HG02571 (cell line): ENCODE results near the gene SH3PXD2A.
"Not testable (repeated sequence)": the region's sequence is repeated elsewhere in the genome, so short reads cannot be mapped to it uniquely, and the experiment has no call there.

Source experiments
- ATAC-seq: cut with Tn5 transposase; IDR thresholded peaks from one replicate; pipeline ENCODE4 v1.9.1; 2021; ENCODE audit warnings: mild to moderate bottlenecking, moderate library complexity; ENCODE audit not compliant: unreplicated experiment

The SH3PXD2A gene

GRCh38 chr10:103633846-103634245 is 221.5 kb downstream of the SH3PXD2A start:
- ATAC-seq, result no peak

GRCh38 chr10:103632871-103633270 is 222.5 kb downstream of the SH3PXD2A start:
- ATAC-seq, result not testable (repeated sequence)

GRCh38 chr10:103632247-103632642 is 223.1 kb downstream of the SH3PXD2A start:
- ATAC-seq, result no peak

- ATAC-seq, result no peak
Observed at GRCh38 chr10:103630156-103630555, 225.2 kb downstream of the SH3PXD2A start.

GRCh38 chr10:103629581-103629980 is 225.8 kb downstream of the SH3PXD2A start:
- no peak for ATAC-seq

- ATAC-seq, result no peak
Observed at GRCh38 chr10:103627893-103628292, 227.5 kb downstream of the SH3PXD2A start.

GRCh38 chr10:103627111-103627892 is 228.1 kb downstream of the SH3PXD2A start:
- ATAC-seq, result no peak

GRCh38 chr10:103626178-103626577 is 229.2 kb downstream of the SH3PXD2A start:
- no peak for ATAC-seq

GRCh38 chr10:103622935-103623574 is 232.3 kb downstream of the SH3PXD2A start:
- ATAC-seq, result no peak

- ATAC-seq, result no peak
Observed at GRCh38 chr10:103622286-103622685, 233.1 kb downstream of the SH3PXD2A start.

GRCh38 chr10:103621783-103622125 is 233.6 kb downstream of the SH3PXD2A start:
- no peak for ATAC-seq

GRCh38 chr10:103620891-103621782 is 234.2 kb downstream of the SH3PXD2A start:
- ATAC-seq, result no peak

- ATAC-seq, result no peak
Observed at GRCh38 chr10:103620352-103620740, 235.0 kb downstream of the SH3PXD2A start.

- ATAC-seq, result no peak
Observed at GRCh38 chr10:103619424-103620351, 235.7 kb downstream of the SH3PXD2A start.

GRCh38 chr10:103618575-103619423 is 236.6 kb downstream of the SH3PXD2A start:
- no peak for ATAC-seq

- no peak for ATAC-seq
Observed at GRCh38 chr10:103617602-103618385, 237.6 kb downstream of the SH3PXD2A start.

GRCh38 chr10:103616705-103617601 is 238.4 kb downstream of the SH3PXD2A start:
- no peak for ATAC-seq
